ENCODE results near the gene SYNE1. TPM values are rescaled to one million over a fixed set of nuclear protein-coding genes. Genes with fewer than 3 reads are reported as not detected.

Gene SYNE1
- total and polyA plus RNA-seq, 2 experiments from 2014 or later = 17.6 to 59.9 TPM

- WGBS (ENCODE audit: low lambda C conversion rate, missing lambda C conversion rate) = 88% methylated on average over 8 of the region's 8 CpGs
- Histone ChIP-seq H2AFZ (no peak overlapping the region), H3K36me3 (replicated peaks; ENCODE audit: insufficient read depth, low read depth) (no peaks in the 10 kb centered on the region), H3K9me2 (replicated peaks; ENCODE audit: insufficient read depth) (no peaks in the 10 kb centered on the region), H3K4me1 (ENCODE audit: insufficient read depth) (no peaks in the 10 kb centered on the region), H3K9me3 (ENCODE audit: low read depth) (no peaks in the 10 kb centered on the region), H3K4me3 (no peak overlapping the region), H3K27ac (no peak overlapping the region), H3K79me2 (no peaks in the 10 kb centered on the region), H3K4me2 (no peak overlapping the region), H3K27me3 (no peaks in the 10 kb centered on the region), H4K20me1 (ENCODE audit: insufficient read depth, poor library complexity, severe bottlenecking) (no peaks in the 10 kb centered on the region)
- TF ChIP-seq CTCF (IDR thresholded peaks at IDR 0.05; ENCODE audit: poor library complexity) (no peak), EZH2 (IDR thresholded peaks at IDR 0.05; ENCODE audit: borderline replicate concordance) (no peak), EZH2phosphoT487 (IDR thresholded peaks at IDR 0.05; ENCODE audit: low read depth, severe bottlenecking, unreplicated experiment) (no peak)
- no peak for DNase-seq (ENCODE audit: low spot score)
Observed at GRCh38 chr6:152155792-152156191, 481.4 kb downstream of the SYNE1 start.

GRCh38 chr6:152154559-152155356 is 482.4 kb downstream of the SYNE1 start:
- Histone ChIP-seq H2AFZ (no peak overlapping the region), H3K79me2 (no peaks in the 10 kb centered on the region), H3K27ac (no peak overlapping the region), H4K20me1 (ENCODE audit: insufficient read depth, poor library complexity, severe bottlenecking) (no peaks in the 10 kb centered on the region), H3K27me3 (no peaks in the 10 kb centered on the region), H3K36me3 (replicated peaks; ENCODE audit: insufficient read depth, low read depth) (no peaks in the 10 kb centered on the region), H3K4me2 (no peak overlapping the region), H3K4me3 (no peak overlapping the region), H3K9me3 (ENCODE audit: low read depth) (no peaks in the 10 kb centered on the region), H3K4me1 (ENCODE audit: insufficient read depth) (no peaks in the 10 kb centered on the region), H3K9me2 (replicated peaks; ENCODE audit: insufficient read depth) (no peaks in the 10 kb centered on the region)
- TF ChIP-seq CTCF (IDR thresholded peaks at IDR 0.05; ENCODE audit: poor library complexity) (no peak), EZH2phosphoT487 (IDR thresholded peaks at IDR 0.05; ENCODE audit: low read depth, severe bottlenecking, unreplicated experiment) (no peak), EZH2 (IDR thresholded peaks at IDR 0.05; ENCODE audit: borderline replicate concordance) (no peak)
- DNase-seq (ENCODE audit: low spot score) = no peak
- 96% methylated on average over 17 of the region's 17 CpGs for WGBS (ENCODE audit: low lambda C conversion rate, missing lambda C conversion rate)

- no peaks in the 10 kb centered on the region for H3K27me3 ChIP-seq
- no peaks in the 10 kb centered on the region for H3K79me2 ChIP-seq
- no peaks in the 10 kb centered on the region for H3K9me2 ChIP-seq (replicated peaks; ENCODE audit: insufficient read depth)
- no peaks in the 10 kb centered on the region for H3K4me1 ChIP-seq (ENCODE audit: insufficient read depth)
- no peak overlapping the region for H3K27ac ChIP-seq
- no peak overlapping the region for H3K4me3 ChIP-seq
- H4K20me1 ChIP-seq (ENCODE audit: insufficient read depth, poor library complexity, severe bottlenecking) = no peaks in the 10 kb centered on the region
- DNase-seq (ENCODE audit: low spot score) = no peak
- 65% methylated on average over 13 of the region's 13 CpGs for WGBS (ENCODE audit: low lambda C conversion rate, missing lambda C conversion rate)
- H2AFZ ChIP-seq = no peak overlapping the region
- TF ChIP-seq EZH2 (IDR thresholded peaks at IDR 0.05; ENCODE audit: borderline replicate concordance) = no peak
- no peak for TF ChIP-seq CTCF (IDR thresholded peaks at IDR 0.05; ENCODE audit: poor library complexity)
- no peaks in the 10 kb centered on the region for H3K9me3 ChIP-seq (ENCODE audit: low read depth)
- no peak overlapping the region for H3K4me2 ChIP-seq
- H3K36me3 ChIP-seq (replicated peaks; ENCODE audit: insufficient read depth, low read depth) = peaks cover 4% of the 10 kb centered on the region
Observed at GRCh38 chr6:152151920-152152319, 485.2 kb downstream of the SYNE1 start.
